Loucy (cell line): ENCODE data around the gene LANCL2.

ENCODE experiments used
- EZH2phosphoT487 ChIP-seq: fragments of 200-600 bp; IDR thresholded peaks from 2 replicates; pipeline ENCODE4 v1.6.1; 2018; ENCODE audit warnings: antibody characterized with exemption, mild to moderate bottlenecking, moderate library complexity, borderline replicate concordance
- TF ChIP-seq, protein P1 (sequence below): fragments of 200-600 bp; sonication (generic); conservative IDR thresholded peaks from 2 replicates; pipeline ENCODE4 v1.5.1; 2014; ENCODE audit warnings: mild to moderate bottlenecking, antibody characterized with exemption, low read length

DNA sequence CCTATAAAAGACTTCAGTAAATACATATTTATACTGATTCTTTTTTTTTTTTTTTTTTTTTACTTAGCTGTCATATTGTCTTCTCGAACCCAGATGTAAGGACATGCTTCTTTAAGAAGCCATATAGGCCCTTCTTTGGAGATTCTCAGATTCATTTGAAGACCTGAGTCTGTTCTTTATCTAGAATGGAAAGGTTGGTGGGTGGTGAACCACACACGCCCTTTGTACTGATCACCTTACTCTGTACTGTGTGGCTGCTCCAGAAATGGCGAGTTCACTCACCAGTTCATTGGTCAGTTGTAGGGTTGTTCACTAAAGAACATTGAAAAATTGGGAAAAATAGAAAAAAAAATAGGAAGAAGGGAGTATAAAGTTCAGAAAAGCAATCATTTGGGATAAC lies 32.5 kb downstream of the LANCL2 start:
- TF ChIP-seq, protein P1, sequence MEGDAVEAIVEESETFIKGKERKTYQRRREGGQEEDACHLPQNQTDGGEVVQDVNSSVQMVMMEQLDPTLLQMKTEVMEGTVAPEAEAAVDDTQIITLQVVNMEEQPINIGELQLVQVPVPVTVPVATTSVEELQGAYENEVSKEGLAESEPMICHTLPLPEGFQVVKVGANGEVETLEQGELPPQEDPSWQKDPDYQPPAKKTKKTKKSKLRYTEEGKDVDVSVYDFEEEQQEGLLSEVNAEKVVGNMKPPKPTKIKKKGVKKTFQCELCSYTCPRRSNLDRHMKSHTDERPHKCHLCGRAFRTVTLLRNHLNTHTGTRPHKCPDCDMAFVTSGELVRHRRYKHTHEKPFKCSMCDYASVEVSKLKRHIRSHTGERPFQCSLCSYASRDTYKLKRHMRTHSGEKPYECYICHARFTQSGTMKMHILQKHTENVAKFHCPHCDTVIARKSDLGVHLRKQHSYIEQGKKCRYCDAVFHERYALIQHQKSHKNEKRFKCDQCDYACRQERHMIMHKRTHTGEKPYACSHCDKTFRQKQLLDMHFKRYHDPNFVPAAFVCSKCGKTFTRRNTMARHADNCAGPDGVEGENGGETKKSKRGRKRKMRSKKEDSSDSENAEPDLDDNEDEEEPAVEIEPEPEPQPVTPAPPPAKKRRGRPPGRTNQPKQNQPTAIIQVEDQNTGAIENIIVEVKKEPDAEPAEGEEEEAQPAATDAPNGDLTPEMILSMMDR, result no peak
- TF ChIP-seq EZH2phosphoT487, result no peak
